Pancreas (tissue), 10 donors: ENCODE measurements around the gene CHST13. TPM values are rescaled to one million over a fixed set of nuclear protein-coding genes. Genes with fewer than 3 reads are reported as not detected.

Source experiments
- ATAC-seq, 4 donors: fragments of 200-7000 bp; cut with Tn5 transposase; one replicate each; pipeline versions ENCODE4 v1.8.0 to v1.9.1; 2020; ENCODE audit warnings: mild to moderate bottlenecking in 4 of 4, moderate library complexity in 4 of 4
- DNase-seq, 6 donors: peaks; one replicate each; pipeline ENCODE4 v3.0.0-alpha.2; 2020
- FAIRE-seq: peaks from 2 replicates; lab custom pipeline; 2012; peaks lifted over from hg19 to GRCh38; lab: Jason Lieb, UNC
- H3K27ac ChIP-seq, 4 donors: fragments of 200-600 bp; sonication (generic); 1 replicate in 3 of 4; 2 replicates in 1 of 4; pipeline versions ENCODE4 v1.5.0 to v1.8.0; 2020
- H3K27me3 ChIP-seq, 4 donors: fragments of 200-600 bp; one replicate each; pipeline ENCODE4 v1.8.0; 2021
- H3K36me3 ChIP-seq, 3 donors: fragments of 200-600 bp; sonication (generic) in 1 of 3; one replicate each; pipeline versions ENCODE4 v1.5.0 to v1.8.0; 2020 to 2021
- H3K4me1 ChIP-seq, 3 donors: fragments of 200-600 bp; one replicate each; pipeline ENCODE4 v1.8.0; 2021
- H3K4me3 ChIP-seq, 4 donors: fragments of 200-600 bp; sonication (generic) in 2 of 4; one replicate each; pipeline versions ENCODE4 v1.5.0 to v1.8.0; 2020 to 2021
- H3K9me3 ChIP-seq, 4 donors: fragments of 200-600 bp; one replicate each; pipeline ENCODE4 v1.8.0; 2021
- WGBS, 2 donors: extraction: QIAGEN DNeasy Blood & Tissue Kit; methylation state at CpG; one replicate each; pipeline ENCODE4 v1.1.7; 2013; 5-methylcytosine and 5-hydroxymethylcytosine counted together
- intact Hi-C, 3 donors: fragments of 100-400 bp; cut with DNase I; formaldehyde crosslinking; loops; one replicate each; pipeline versions ENCODE4 v1.11.1 to v1.14.2; 2022
- polyA plus RNA-seq, 2 donors: library from polyadenylated mRNA; stranded (reverse); fragments of 200-250 nt; gene quantifications; one replicate each; pipeline ENCODE4 v1.2.3, GENCODE V29; 2013
- total RNA-seq, 6 donors: library from RNA; stranded (reverse); fragmentation: NEBNext Ultra II Directional in 4 of 6; extraction: Animal tissue kit (Norgen Biotek cat#: 25700) in 4 of 6; gene quantifications; one replicate each; pipeline versions ENCODE4 v1.2.1 to v1.2.4, GENCODE V29; 2021 to 2023
- TF ChIP-seq, protein P1 (sequence below), 4 donors: fragments of 200-600 bp; sonication (generic) in 3 of 4; IDR thresholded peaks; one replicate each; pipeline versions ENCODE4 v1.5.0 to v1.8.0; 2021; ENCODE audit warnings: antibody characterized with exemption in 4 of 4
- donor health status: healthy with polysubstance abuse.
- donor health status: DM: no; HTN: no; CAD: no; lungs with moderate emphysema.
- donor health status: DM: no; HTN: no; CAD: no.
- donor health status: control.
- donor health status: control.
- donor health status: Bipolar disorder and iron deficiency.
- donor health status: DM: yes; HTN: yes; CAD: no.
- donor health status: DM: no; HTN: no; CAD: no.
- donor health status: DM: no; HTN: no; CAD: no.
- donor health status: DM: yes; HTN: yes; CAD: no.

Gene CHST13
- total and polyA plus RNA-seq, 8 donors: 0.08 to 0.28 (median 0.19) TPM; not detected in 2

DNA sequence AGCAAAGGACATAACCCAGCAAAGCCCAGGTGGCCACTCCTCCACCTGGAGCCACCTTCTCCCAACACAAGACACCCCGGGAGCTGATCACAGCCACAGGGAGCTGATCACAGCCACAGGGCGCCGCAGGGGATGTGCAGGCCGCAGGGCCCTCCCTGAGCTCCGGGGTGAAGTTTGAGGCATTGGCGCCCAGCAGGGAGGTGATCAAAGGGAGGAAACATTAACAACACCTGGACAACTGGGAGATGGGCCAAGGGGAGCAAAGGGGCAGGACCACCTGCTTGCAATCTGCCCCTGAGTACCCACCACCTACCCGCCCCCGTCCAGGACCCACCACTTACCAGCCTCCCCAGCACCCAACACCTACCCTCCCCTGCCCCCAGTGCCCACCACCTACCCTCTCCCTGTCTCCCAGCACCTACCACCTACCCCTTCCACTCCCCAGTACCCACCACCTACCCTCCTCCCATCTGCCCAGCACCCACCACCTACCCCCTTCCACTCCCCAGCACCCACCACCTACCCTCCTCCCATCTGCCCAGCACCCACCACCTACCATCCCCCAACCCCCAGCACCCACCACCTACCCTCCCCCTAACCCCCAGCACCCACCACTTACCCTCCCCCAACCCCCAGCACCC lies 8.8 kb upstream of the CHST13 start:
- intact Hi-C loops: no loop called here
- ATAC-seq (no peak), FAIRE-seq (no peak), DNase-seq (peak in 2 of 6 donors; percentile 43 to 48)
- H3K36me3 ChIP-seq: no peaks in the 10 kb centered on the region
- TF ChIP-seq, protein P1, sequence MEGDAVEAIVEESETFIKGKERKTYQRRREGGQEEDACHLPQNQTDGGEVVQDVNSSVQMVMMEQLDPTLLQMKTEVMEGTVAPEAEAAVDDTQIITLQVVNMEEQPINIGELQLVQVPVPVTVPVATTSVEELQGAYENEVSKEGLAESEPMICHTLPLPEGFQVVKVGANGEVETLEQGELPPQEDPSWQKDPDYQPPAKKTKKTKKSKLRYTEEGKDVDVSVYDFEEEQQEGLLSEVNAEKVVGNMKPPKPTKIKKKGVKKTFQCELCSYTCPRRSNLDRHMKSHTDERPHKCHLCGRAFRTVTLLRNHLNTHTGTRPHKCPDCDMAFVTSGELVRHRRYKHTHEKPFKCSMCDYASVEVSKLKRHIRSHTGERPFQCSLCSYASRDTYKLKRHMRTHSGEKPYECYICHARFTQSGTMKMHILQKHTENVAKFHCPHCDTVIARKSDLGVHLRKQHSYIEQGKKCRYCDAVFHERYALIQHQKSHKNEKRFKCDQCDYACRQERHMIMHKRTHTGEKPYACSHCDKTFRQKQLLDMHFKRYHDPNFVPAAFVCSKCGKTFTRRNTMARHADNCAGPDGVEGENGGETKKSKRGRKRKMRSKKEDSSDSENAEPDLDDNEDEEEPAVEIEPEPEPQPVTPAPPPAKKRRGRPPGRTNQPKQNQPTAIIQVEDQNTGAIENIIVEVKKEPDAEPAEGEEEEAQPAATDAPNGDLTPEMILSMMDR (IDR thresholded peaks at IDR 0.05): no peak
- H3K27me3 ChIP-seq: no peaks in the 10 kb centered on the region
- WGBS, 2 donors: 68 to 76% methylated on average over 8 of the region's 8 CpGs
- no peaks in the 10 kb centered on the region for H3K9me3 ChIP-seq
- no peak overlapping the region for H3K4me3 ChIP-seq
- no peak overlapping the region for H3K27ac ChIP-seq
- no peaks in the 10 kb centered on the region for H3K4me1 ChIP-seq

DNA sequence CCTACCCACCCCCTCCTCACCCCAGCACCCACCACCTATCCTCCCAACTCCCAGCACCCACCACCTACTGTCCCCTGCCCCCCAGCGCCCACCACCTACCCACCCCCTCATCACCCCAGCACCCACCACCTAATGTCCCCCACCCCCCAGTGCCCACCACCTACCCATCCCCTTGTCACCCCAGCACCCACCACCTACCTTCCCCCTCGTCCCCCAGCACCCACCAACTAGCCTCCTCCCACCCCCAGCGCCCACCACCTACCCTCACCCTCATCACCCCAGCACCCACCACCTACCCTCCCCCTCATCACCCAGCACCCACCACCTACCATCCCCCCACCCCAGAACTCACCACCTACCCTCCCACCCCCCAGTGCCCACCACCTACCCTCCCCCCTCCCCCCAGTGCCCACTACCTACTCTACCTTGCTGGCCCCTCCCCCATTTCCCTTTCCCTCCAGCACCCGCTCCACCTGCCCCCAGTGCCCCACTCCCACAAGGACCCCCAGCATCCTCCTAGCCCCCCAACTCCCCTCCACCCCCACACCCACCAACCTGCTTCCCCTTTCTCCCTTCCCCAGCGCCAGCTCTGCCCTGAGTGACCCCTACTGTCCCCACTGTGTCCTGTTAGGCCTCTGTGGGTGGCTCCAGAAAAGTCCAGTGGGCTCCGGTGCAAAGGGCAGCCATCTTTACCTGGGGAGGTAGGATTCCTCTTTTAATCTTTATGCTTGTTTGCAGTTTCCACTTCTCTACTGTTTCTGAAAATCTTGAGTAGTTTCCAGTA lies 7.6 kb upstream of the CHST13 start:
- Histone ChIP-seq H3K27me3 (no peaks in the 10 kb centered on the region), H3K36me3 (no peaks in the 10 kb centered on the region), H3K9me3 (no peaks in the 10 kb centered on the region), H3K4me1 (no peaks in the 10 kb centered on the region), H3K27ac (no peak overlapping the region), H3K4me3 (no peak overlapping the region)
- TF ChIP-seq, protein P1 (IDR thresholded peaks at IDR 0.05): no peak
- intact Hi-C loops: no loop called here
- DNase-seq: peak in 3 of 6 donors; percentile 6 to 26 (median 21)
- no peak for FAIRE-seq
- ATAC-seq: no peak
- WGBS, 2 donors: 77 to 83% methylated on average over 5 to 6 of the region's 6 CpGs

DNA sequence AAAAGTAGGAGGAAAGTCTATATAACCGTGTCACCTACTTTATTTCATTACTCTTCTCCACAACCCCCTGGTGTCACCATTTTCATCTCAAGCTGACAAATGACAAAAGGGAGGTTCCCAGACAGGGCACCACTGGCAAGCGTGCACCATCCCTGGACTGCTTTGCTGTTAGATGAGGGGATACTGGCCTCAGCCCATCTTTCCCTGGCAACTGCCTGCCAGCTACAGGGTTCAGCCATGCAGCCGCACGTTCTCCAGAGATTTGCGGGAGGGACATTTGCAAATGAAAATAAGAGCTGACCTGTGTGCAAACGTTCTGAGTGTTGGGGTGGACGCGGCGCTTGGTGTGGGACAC lies 7.0 kb upstream of the CHST13 start:
- Histone ChIP-seq H3K27ac (no peak overlapping the region), H3K27me3 (no peaks in the 10 kb centered on the region), H3K4me1 (no peaks in the 10 kb centered on the region), H3K9me3 (no peaks in the 10 kb centered on the region), H3K36me3 (no peaks in the 10 kb centered on the region), H3K4me3 (no peak overlapping the region)
- intact Hi-C loops: no loop called here
- 75 to 76% methylated on average over 9 of the region's 9 CpGs for WGBS, 2 donors
- TF ChIP-seq, protein P1 (IDR thresholded peaks at IDR 0.05): no peak
- no peak for ATAC-seq
- FAIRE-seq: no peak
- DNase-seq: no peak

DNA sequence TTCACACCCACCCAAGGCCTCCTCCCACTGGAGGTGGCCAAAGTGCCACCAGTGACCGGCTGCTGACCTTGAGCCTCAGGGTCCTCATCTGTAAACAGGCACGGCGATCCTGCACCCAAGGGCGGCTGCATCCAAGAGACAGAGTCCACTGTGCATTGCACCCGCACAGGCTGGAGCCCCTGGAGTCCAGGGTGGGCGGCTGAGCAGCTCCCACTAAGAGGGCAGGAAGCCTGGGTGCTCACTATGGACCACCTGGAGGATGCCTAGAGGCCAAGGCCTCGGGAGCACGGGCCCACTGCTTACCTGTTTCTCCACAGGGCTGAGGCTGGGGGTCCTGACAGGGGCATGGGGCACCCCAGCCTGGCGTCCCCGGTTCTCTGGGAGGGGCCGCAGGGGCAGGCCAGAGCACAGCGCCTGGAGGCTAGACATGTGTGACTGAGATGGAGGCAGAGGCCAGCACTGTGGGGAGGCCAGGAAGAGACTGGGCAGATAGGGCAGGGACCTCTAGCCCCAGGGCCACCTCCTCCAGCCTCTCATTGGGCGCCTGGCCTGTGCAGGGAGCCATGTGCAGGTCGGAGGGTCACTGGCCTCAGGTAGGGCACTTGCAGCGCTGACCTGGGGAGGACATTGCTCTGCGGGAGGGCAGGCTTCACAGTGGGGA lies 6.5 kb upstream of the CHST13 start, which contains the start of gene UROC1:
Gene UROC1 (minus strand): TSS at position 483 of the 661 bp plus-strand sequence. CDS start 54 bp downstream, at position 429.
- ATAC-seq (no peak), DNase-seq (peak in 3 of 6 donors; percentile 15 to 48 (median 45)), FAIRE-seq (no peak)
- no peaks in the 10 kb centered on the region for H3K4me1 ChIP-seq
- intact Hi-C loops: no loop called here
- H3K27ac ChIP-seq: no peak within 1 kb of the TSS
- no peaks in the 10 kb centered on the region for H3K9me3 ChIP-seq
- TF ChIP-seq, protein P1 (IDR thresholded peaks at IDR 0.05): no peak
- 70 to 71% methylated on average over 16 of the region's 16 CpGs for WGBS, 2 donors
- no peaks in the 10 kb centered on the region for H3K36me3 ChIP-seq
- no peaks in the 10 kb centered on the region for H3K27me3 ChIP-seq
- H3K4me3 ChIP-seq: no peak within 1 kb of the TSS
